Endometrial microvascular endothelial cells (primary cell): ENCODE data around the gene LRMDA. TPM values are rescaled to one million over a fixed set of nuclear protein-coding genes. Genes with fewer than 3 reads are reported as not detected.
"Not testable (repeated sequence)": the region's sequence is repeated elsewhere in the genome, so short reads cannot be mapped to it uniquely, and the experiment has no call there.

Experiments used
- in situ Hi-C: cut with HindIII; loops from 2 replicates; pipeline ENCODE4 v1.10.0; 2017; ENCODE audit warnings: low sequenced_read_pairs, low pct_unique_long_range_greater_than_20kb; ENCODE audit errors: inconsistent ontology term
- total RNA-seq: library from RNA; depleted of rRNA; stranded (reverse); fragments of >200 nt; gene quantifications from one replicate; pipeline ENCODE4 v1.2.3, GENCODE V29; 2015; ENCODE audit errors: inconsistent ontology term

Gene LRMDA
- total RNA-seq, 1 donor from 2014 or later, result 1.2 TPM

DNA sequence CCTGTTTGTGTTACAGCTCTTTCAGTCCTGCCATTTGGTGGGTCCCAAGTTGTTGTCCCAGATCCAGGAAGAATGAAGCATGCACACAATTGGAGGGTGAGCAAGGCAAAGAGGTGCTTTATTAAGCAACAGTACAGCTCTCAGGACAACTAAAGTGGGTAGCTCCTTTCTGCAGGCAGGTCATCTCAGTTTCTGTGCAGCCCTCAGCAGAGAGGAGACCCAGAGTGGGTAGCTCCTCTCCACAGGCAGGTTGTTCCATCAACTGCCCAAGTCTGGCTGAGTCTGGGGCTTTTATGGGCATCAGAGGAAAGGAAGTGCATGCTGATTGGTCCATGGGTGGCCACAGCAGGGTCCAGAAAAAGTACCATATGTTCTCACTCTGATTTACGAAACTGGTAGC is 624.5 kb downstream of the LRMDA start:
- in situ Hi-C loops, result no loop called here

- in situ Hi-C loops, result not testable (repeated sequence)
Measured at GRCh38 chr10:76060993-76061392, 629.6 kb downstream of the LRMDA start.

DNA sequence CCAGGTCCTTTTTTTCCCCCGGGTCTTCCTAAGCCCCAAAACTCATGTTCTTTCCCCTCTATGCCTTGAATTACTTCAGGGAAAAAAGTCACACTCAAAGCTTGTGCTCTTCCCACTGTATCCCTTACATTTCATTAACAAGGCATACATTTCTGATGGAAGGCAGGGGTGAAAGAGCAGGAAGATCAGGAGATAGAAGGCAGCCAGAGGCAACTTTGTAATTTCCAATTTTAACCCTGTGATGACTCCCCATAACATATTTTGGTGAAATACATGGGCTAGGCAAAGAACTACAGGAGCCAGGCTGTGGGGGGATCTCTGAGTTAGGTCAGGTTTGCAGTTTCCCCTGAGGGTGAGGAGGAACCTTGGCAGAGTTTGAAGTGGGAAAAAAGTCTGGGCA is 635.0 kb downstream of the LRMDA start:
- in situ Hi-C loops, result no loop called here

- in situ Hi-C loops, result no loop called here
Measured at GRCh38 chr10:76067447-76067846, 636.0 kb downstream of the LRMDA start.

GRCh38 chr10:76068856-76069255 is 637.4 kb downstream of the LRMDA start:
- in situ Hi-C loops, result no loop called here

DNA sequence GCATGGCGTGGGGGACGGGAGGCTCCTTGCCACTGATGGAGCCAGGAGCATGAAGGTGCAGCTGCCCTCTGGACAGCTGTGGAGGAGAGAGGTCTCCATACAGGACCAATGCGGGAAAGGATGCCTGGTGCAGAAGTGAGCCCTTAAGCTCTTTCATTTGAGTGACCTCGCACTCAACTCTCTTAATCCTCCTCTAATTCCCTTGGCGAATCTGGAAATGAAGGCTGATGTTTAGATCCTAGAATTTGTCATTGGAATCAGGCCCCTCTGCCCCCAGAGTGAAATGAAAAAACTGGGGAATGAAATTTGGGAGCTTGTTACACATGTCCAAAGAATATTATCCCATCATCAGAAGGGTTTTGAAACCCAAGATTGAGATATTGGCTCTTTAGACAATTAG is 639.5 kb downstream of the LRMDA start:
- in situ Hi-C loops, result no loop called here

DNA sequence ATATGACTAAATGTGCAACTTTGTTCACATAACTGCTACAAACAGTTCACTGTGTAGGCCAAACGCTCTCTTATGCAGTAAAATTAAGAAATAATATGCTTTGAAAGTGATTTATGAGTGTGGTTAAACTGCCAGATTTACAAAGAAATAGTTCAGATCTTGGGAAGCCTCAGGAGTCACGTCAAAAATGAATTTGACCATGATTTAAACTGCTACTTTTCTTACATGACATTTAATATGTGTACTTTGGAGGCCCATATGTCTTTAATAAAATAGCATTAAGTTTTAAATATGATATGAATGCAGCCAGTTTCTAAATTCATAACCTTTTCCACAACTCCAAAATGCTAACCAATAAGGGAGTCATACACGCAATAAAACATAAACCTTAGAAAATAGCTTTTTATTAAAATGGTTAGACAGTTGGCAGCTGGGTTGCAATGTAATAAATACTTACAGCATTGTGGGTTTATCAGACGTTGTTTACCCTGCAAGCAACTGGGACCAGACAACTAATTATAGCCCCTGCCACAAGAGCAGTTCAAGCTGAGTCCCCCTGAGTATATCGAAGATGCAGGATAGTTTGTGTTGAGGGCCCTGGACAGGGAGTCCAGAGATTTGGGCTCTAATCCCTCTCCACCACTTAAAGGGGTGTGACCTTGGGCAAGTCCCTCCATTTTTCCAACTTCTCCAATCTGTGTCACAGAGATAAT is 640.4 kb downstream of the LRMDA start:
- in situ Hi-C loops, result no loop called here

DNA sequence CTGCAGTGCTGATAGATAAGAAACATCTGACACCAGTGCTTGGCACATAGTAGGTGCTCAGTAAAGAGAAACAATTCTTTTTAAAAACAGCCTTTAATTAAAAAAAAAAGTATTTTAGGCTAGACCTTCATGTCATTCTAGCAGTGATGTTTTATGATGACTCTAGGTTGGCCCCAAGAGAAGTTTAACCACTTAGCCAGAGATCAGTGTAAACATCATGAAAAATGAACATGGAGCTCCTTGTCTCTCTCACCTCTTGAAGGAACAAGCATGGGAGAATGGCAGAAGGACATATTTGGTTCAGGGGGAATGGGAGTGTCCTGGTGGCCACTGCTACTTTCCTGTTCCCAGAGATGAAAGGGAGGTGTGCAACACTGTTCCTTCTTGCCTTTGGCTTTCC is 641.0 kb downstream of the LRMDA start:
- in situ Hi-C loops, result no loop called here

GRCh38 chr10:76073524-76073923 is 642.1 kb downstream of the LRMDA start:
- in situ Hi-C loops, result no loop called here

- in situ Hi-C loops, result no loop called here
Measured at GRCh38 chr10:76074659-76075058, 643.2 kb downstream of the LRMDA start.

DNA sequence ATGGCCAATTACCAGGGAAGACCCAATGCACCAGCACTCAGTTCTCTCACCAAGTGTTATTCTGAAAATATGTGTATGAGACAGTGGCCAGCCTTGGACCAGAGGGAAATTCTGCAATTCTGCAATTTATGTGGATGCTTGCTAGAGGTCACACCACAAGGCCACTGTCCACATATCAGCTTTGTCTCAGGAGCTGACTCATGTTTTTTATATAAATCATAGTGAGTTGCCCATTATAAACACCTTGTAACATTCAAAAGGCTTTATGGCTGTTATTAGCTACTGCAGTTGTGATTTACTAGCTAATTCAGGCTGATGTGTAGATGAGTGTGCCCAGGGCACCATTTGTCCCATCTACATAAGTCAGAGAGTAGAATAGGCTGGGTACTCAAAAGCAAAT is 649.0 kb downstream of the LRMDA start:
- in situ Hi-C loops, result no loop called here

DNA sequence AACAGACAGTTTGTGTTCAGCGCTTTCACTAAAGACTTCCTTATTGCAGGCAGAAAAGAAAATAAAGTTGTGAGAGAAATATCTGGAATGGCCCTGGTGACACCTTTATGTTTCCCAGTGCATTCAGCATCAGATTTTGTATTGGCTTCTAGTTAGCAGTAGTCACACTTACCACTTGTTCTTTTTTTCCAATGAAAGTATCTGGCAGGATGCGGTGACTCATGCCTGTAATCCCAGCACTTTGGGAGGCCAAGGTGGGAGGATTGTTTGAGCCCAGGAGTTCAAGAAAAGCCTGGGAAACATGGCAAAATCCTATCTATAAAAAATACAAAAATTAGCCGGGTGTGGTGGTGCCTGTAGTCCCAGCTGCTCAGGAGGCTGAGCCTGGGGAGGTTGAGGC is 649.6 kb downstream of the LRMDA start:
- in situ Hi-C loops, result no loop called here

DNA sequence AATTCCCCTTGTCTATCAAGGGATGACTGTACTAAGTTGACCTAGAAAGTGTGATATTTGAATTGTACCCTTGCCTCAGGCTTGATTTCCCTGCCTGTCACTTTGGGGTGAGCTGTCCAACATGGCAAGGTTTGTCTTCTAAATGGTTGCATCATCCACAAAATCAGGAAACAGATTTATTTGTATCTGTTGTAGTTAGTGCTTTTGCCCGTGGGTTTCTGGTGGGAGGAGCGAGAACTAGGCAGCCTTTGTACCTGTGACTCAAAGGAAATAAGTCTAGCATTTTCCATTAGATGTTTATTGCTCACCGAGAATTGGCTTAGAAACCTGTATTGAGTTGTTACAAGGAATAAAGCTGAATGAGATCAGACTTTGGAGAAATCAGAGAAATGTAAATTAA is 650.8 kb downstream of the LRMDA start:
- in situ Hi-C loops, result no loop called here

DNA sequence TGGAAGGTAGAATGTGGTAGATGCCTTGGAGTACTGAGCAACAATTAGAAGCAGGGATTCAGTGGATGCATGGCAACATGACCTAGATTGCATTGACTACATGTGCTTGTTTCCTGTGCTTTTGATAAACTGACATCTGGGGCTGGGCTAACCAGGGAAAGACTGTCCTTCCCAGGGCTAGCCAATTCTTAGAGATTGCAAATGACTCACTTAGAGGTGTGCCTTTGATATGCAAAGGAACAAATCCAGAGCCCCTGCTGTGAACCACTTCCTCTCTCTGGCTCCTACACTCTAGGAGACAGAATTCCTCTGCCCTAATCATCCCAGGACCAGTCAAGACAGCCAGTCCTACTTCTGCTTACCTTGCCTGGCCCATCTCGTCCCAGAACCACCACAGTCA is 651.5 kb downstream of the LRMDA start:
- in situ Hi-C loops, result no loop called here

- in situ Hi-C loops, result no loop called here
Measured at GRCh38 chr10:76085002-76085816, 653.8 kb downstream of the LRMDA start.

GRCh38 chr10:76085817-76086167 is 654.4 kb downstream of the LRMDA start:
- in situ Hi-C loops, result no loop called here

- in situ Hi-C loops, result no loop called here
Measured at GRCh38 chr10:76086170-76086760, 654.8 kb downstream of the LRMDA start.

- in situ Hi-C loops, result no loop called here
Measured at GRCh38 chr10:76086761-76087639, 655.6 kb downstream of the LRMDA start.

GRCh38 chr10:76088008-76088407 is 656.6 kb downstream of the LRMDA start:
- in situ Hi-C loops, result no loop called here
